Skin epidermis (tissue), 12 donors: ENCODE results near the gene ITGAV.

Experiments used
- H3K27ac ChIP-seq, 21 experiments: fragments of 200-600 bp; sonication (generic) in 11 of 21; one replicate each; pipeline ENCODE4 v1.5.0; 2020; ENCODE audit warnings: mild to moderate bottlenecking in 3 of 21, inconsistent platforms in 2 of 21, moderate library complexity in 2 of 21
- H3K4me3 ChIP-seq, 7 experiments: fragments of 200-600 bp; sonication (generic) in 2 of 7; one replicate each; pipeline ENCODE4 v1.5.0; 2020; ENCODE audit warnings: inconsistent platforms in 2 of 7, mild to moderate bottlenecking in 2 of 7, moderate library complexity in 1 of 7

The ITGAV gene

GRCh38 chr2:186644791-186645190, 54.9 kb downstream of the ITGAV start:
- H3K4me3 ChIP-seq: no peak overlapping the region
- no peak overlapping the region for H3K27ac ChIP-seq

DNA sequence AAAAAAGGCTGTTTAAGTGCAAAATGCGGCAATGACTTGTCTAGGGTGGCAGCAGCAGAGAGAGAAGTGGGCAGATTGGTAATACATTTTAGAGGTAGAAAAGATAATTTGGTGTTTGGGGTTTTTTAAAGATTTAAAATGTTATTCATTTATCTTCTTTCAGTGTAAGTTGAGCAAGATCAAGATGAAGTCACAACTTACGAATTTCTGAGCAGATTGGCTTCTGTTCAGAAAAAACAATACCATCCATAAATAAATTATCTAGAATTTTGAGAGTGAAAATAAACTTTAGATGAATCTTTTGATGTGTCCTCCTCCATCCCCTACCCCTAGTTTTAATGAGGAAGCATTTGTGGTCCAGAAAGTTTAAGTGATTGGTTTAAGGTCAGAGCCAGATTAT, 56.1 kb downstream of the ITGAV start:
- no peak overlapping the region for H3K27ac ChIP-seq

GRCh38 chr2:186648130-186648529, 58.3 kb downstream of the ITGAV start:
- Histone ChIP-seq H3K27ac (no peak overlapping the region), H3K4me3 (no peak overlapping the region)

More for the DNA sequence above, 56.1 kb downstream of the ITGAV start:
- H3K4me3 ChIP-seq: no peak overlapping the region

DNA sequence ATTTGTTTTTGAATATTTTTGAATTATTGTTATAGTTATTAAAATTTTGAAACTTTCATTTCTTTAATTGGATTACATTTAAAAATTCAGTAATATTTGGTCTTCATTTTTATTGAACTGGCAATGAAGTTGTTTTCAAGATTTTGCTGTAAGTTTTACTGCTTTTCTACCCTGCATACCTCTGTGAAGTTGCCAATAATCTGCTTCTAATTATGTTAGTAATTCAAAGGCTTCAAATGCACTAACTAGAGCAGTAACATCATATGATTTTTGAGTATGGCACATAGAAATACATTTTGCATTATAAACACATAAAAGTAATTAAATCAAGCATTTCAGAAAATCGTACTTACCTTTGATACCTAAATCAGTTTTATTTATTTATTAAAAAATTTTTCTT, 63.7 kb downstream of the ITGAV start:
- Histone ChIP-seq H3K27ac (no peak overlapping the region), H3K4me3 (no peak overlapping the region)

GRCh38 chr2:186659383-186659782, 69.5 kb downstream of the ITGAV start:
- no peak overlapping the region for H3K4me3 ChIP-seq
- no peak overlapping the region for H3K27ac ChIP-seq

DNA sequence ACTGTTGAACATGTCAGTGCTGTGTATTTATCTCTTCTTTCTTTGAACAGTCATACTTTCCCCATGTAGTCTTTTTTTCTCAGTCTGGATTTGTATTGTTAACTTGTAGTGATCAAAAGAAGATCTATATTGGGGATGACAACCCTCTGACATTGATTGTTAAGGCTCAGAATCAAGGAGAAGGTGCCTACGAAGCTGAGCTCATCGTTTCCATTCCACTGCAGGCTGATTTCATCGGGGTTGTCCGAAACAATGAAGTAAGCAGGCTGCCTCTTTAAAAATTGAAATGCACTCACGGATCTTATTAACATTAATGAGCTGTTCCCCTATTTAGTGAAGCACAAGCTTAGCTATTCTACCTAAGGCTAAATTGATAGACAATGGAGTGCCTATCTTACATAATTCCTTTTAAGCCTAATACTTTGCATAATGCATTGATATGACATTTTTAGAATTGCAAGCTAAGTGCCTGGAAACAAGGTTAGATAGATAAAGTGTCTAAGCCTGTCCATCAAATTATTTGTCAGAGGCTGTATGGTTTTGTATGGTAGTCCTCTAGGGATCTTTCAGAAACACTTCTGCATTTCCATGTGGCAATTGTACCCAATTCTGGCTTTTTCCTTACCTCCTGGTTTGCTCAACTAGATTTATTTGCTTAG, 74.7 kb downstream of the ITGAV start:
- H3K4me3 ChIP-seq: no peak overlapping the region
- no peak overlapping the region for H3K27ac ChIP-seq

DNA sequence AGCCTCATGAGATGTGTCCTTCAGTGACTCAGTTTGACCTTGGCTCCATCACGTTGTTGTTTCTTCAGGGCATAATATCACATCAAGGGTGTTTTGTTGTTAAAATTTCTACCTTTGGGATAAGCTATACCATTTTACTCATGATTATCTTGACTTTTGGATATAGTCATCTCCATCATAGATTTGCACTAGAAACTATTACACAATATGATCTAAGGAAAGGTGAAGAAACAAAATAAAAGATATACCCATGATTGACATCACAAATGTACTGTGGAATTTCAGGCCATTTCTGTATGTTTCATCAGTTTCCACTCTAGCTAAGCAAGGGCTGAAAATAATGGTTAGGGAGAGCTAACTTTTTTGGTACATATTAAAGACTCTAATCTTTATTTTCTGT, 79.3 kb downstream of the ITGAV start:
- Histone ChIP-seq H3K27ac (no peak overlapping the region), H3K4me3 (no peak overlapping the region)

DNA sequence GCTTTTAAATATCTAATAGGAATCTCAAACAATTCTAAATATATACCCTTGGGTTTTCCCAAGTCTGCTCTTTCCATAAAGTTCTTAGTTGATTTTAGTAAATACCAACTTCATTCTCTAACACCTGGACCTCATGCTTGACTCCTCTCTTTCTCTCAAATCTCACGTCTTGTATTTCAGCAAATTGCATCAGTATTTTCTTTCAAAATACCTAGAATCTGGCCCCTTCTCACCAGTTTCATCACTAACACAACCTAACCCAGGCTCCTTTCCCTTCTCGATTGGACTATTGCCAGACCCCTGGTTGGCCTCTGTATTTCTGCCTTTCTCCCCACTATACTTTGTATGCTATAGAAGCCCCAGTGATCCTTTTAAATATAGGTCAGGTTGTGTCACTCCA, 81.0 kb downstream of the ITGAV start:
- H3K4me3 ChIP-seq: no peak overlapping the region

GRCh38 chr2:186675380-186675779, 85.5 kb downstream of the ITGAV start:
- Histone ChIP-seq H3K27ac (no peak overlapping the region), H3K4me3 (no peak overlapping the region)

More for the DNA sequence above, 81.0 kb downstream of the ITGAV start:
- no peak overlapping the region for H3K27ac ChIP-seq

DNA sequence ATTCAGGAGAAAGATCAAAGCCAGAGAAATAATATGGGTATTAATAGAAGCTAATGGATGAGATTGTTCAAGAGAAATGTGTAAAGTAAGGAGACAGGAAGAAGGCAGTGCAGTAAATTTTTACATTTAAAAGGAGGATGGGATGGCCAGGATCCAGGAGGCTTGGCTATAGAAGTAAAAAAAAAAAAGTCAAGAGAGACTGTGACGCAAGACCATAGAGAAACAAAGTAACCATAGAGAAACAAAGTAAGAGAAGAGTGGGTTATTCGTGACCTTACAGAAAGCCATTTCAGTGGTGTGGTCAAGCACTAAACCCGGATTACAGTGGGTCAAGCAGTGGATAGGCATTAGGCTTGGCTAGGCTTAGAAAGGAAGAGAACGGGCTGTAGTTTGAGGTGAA, 93.5 kb downstream of the ITGAV start:
- no peak overlapping the region for H3K4me3 ChIP-seq
- H3K27ac ChIP-seq: no peak overlapping the region

GRCh38 chr2:186687807-186688211, 98.0 kb downstream of the ITGAV start:
- Histone ChIP-seq H3K4me3 (no peak overlapping the region), H3K27ac (no peak overlapping the region)

- no peak overlapping the region for H3K27ac ChIP-seq
- no peak overlapping the region for H3K4me3 ChIP-seq
Measured at GRCh38 chr2:186688813-186689212, 99.0 kb downstream of the ITGAV start.

- no peak overlapping the region for H3K27ac ChIP-seq
- H3K4me3 ChIP-seq: no peak overlapping the region
Measured at GRCh38 chr2:186690786-186691185, 100.9 kb downstream of the ITGAV start.

DNA sequence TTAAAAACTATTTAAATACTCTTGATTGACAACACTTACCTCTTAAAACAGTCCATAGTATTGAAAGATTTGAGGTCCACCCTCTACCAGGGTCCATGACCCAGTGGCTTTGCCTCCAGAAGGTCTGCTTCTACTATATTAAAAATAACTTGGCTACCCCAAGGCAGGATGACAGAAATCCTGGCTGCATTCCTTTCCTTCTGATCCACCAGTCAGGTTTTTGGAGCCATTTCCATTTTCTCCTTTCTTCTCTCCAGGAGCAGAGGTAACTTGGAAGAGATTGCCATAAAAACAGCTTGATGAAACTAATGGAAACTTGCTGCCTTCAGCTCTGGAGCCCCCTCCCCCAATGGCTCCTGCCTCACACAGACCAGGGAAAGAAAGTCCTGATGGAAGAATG, 101.4 kb downstream of the ITGAV start:
- Histone ChIP-seq H3K27ac (no peak overlapping the region), H3K4me3 (no peak overlapping the region)

DNA sequence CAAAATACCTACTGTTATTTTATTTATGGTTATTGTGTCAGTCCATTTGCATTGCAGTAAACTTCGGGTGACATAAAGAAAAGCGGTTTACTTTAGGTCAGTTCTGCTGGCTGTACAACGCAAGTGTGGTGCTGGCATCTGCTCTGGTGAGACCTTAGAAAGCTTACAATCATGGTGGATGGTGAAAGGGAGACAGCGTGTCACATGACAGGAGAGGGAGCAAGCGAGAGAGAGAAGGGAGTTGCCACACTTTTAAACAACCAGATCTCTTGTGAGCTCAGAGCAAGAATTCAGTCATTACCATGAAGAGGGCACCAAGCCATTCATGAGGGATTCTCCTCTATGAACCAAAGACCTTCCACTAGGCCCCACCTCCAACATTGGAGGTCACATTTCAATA, 102.0 kb downstream of the ITGAV start:
- H3K4me3 ChIP-seq: no peak overlapping the region
- H3K27ac ChIP-seq: no peak overlapping the region

GRCh38 chr2:186693446-186693832, 103.6 kb downstream of the ITGAV start:
- peak overlapping the region; percentile 46 to 71 (median 62) for H3K4me3 ChIP-seq
- H3K27ac ChIP-seq: peak overlapping the region in 9 of 21 experiments; percentile 25 to 79 (median 51)

- Histone ChIP-seq H3K4me3 (peak overlapping the region in 3 of 7 experiments; percentile 8 to 71 (median 71)), H3K27ac (peak overlapping the region in 4 of 21 experiments; percentile 2 to 48 (median 28))
Measured at GRCh38 chr2:186695081-186695756, 105.4 kb downstream of the ITGAV start.

- H3K27ac ChIP-seq: no peak overlapping the region
Measured at GRCh38 chr2:186696290-186696689, 106.4 kb downstream of the ITGAV start.

DNA sequence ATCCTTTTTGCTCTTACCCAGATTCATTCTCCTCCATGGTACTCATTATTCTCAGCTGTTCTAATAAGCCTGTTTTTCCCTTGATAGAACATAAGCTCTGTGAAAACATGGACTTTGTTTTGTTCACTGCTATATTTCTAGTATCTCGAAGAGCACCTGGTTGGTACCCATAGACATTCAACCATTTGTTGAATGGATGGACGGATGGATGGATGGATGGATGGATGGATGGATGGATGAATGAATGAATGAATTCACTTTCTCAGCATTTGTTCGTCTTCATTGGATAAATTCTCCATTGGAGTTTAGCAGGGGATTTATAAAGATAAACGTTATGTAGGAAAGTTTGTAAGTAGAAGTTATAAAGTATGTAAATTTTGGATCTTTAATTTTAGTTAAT, 106.9 kb downstream of the ITGAV start:
- Histone ChIP-seq H3K27ac (no peak overlapping the region), H3K4me3 (no peak overlapping the region)

More at GRCh38 chr2:186696290-186696689, 106.4 kb downstream of the ITGAV start:
- H3K4me3 ChIP-seq: no peak overlapping the region

GRCh38 chr2:186697536-186697935, 107.7 kb downstream of the ITGAV start:
- Histone ChIP-seq H3K27ac (no peak overlapping the region), H3K4me3 (no peak overlapping the region)

- Histone ChIP-seq H3K4me3 (no peak overlapping the region), H3K27ac (no peak overlapping the region)
Measured at GRCh38 chr2:186699742-186700141, 109.9 kb downstream of the ITGAV start.

DNA sequence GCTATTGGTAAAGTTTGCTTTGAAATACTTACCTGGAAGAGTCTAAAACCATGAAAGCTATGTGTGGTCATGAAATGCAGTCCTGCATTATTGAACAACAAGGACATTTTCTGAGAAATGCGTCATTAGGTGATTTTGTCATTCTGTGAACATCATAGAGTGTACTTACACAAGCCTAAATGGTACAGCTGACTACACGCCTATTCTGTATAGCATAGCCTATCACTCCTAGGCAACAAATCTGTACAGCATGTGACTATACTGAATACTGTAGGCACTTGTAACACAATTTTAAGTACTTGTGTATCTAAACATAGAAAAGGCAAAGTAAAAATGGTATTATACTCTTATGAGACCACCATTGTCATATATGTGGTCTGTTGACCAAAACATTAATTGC, 112.2 kb downstream of the ITGAV start:
- H3K4me3 ChIP-seq: no peak overlapping the region
- H3K27ac ChIP-seq: no peak overlapping the region
